Raji (cell line): ENCODE results near the gene LRCH4.

Experiments
- POLR2A ChIP-seq: IDR thresholded peaks from 2 replicates; pipeline ENCODE4 v1.6.1; 2011; ENCODE audit warnings: low read depth, low read length, control low read depth; ENCODE audit not compliant: insufficient read depth

Gene LRCH4

GRCh38 chr7:100585511-100586265 is at the start of gene LRCH4:
Gene LRCH4 (minus strand): TSS chr7:100586129. CDS start chr7:100586100, 29 bp downstream.
- peak; percentile 96 for TF ChIP-seq POLR2A

GRCh38 chr7:100632951-100633717 is 47.2 kb upstream of the LRCH4 start:
- TF ChIP-seq POLR2A: no peak

- TF ChIP-seq POLR2A: no peak
Measured at GRCh38 chr7:100630066-100630465, 44.1 kb upstream of the LRCH4 start.

- no peak for TF ChIP-seq POLR2A
Measured at GRCh38 chr7:100629117-100629716, 43.3 kb upstream of the LRCH4 start.

GRCh38 chr7:100627238-100627549 is 41.3 kb upstream of the LRCH4 start:
- TF ChIP-seq POLR2A: no peak

GRCh38 chr7:100626530-100627237 is 40.8 kb upstream of the LRCH4 start:
- TF ChIP-seq POLR2A: peak; percentile 60; the same call in 1 of the 2 replicates

- no peak for TF ChIP-seq POLR2A
Measured at GRCh38 chr7:100626055-100626454, 40.1 kb upstream of the LRCH4 start.

GRCh38 chr7:100623951-100624824 is 38.3 kb upstream of the LRCH4 start:
- TF ChIP-seq POLR2A: no peak

GRCh38 chr7:100621554-100621953 is 35.6 kb upstream of the LRCH4 start:
- no peak for TF ChIP-seq POLR2A

- no peak for TF ChIP-seq POLR2A
Measured at GRCh38 chr7:100620804-100621203, 34.9 kb upstream of the LRCH4 start.

GRCh38 chr7:100620239-100620638 is 34.3 kb upstream of the LRCH4 start:
- TF ChIP-seq POLR2A: no peak

GRCh38 chr7:100614308-100614861 is 28.5 kb upstream of the LRCH4 start:
- TF ChIP-seq POLR2A: no peak

GRCh38 chr7:100613412-100614175 is 27.7 kb upstream of the LRCH4 start:
- TF ChIP-seq POLR2A: no peak
